COR-L47 (cell line): ENCODE measurements around the gene C3orf22.
A peak's percentile ranks its signal among the peaks of the same experiment; 100 is the strongest.
"Not testable (repeated sequence)": the region's sequence is repeated elsewhere in the genome, so short reads cannot be mapped to it uniquely, and the experiment has no call there.

Experiments used
- DNase-seq: peaks from one replicate; lab custom pipeline; 2025; lab: John Stamatoyannopoulos, UW

Gene C3orf22

GRCh38 chr3:126542340-126543241, 16.1 kb downstream of the C3orf22 start:
- no peak for DNase-seq

GRCh38 chr3:126541628-126542339, 16.9 kb downstream of the C3orf22 start:
- no peak for DNase-seq

- DNase-seq = no peak
Measured at GRCh38 chr3:126540951-126541627, 17.6 kb downstream of the C3orf22 start.

GRCh38 chr3:126540342-126540849, 18.3 kb downstream of the C3orf22 start:
- DNase-seq = no peak

GRCh38 chr3:126539558-126540250, 19.0 kb downstream of the C3orf22 start:
- no peak for DNase-seq

- DNase-seq = no peak
Measured at GRCh38 chr3:126538966-126539365, 19.8 kb downstream of the C3orf22 start.

GRCh38 chr3:126538316-126538715, 20.4 kb downstream of the C3orf22 start:
- no peak for DNase-seq

GRCh38 chr3:126537730-126538281, 20.9 kb downstream of the C3orf22 start:
- no peak for DNase-seq

- no peak for DNase-seq
Measured at GRCh38 chr3:126537116-126537729, 21.5 kb downstream of the C3orf22 start.

GRCh38 chr3:126536126-126536525, 22.6 kb downstream of the C3orf22 start:
- no peak for DNase-seq

- no peak for DNase-seq
Measured at GRCh38 chr3:126535636-126536035, 23.1 kb downstream of the C3orf22 start.

GRCh38 chr3:126534716-126535115, 24.0 kb downstream of the C3orf22 start:
- DNase-seq = not testable (repeated sequence)

- DNase-seq = no peak
Measured at GRCh38 chr3:126533506-126533905, 25.2 kb downstream of the C3orf22 start.

- no peak for DNase-seq
Measured at GRCh38 chr3:126531051-126531330, 27.7 kb downstream of the C3orf22 start.

- DNase-seq = no peak
Measured at GRCh38 chr3:126530171-126531050, 28.3 kb downstream of the C3orf22 start.

GRCh38 chr3:126529585-126530170, 29.1 kb downstream of the C3orf22 start:
- DNase-seq = peak; percentile 48

- no peak for DNase-seq
Measured at GRCh38 chr3:126528800-126529541, 29.8 kb downstream of the C3orf22 start.

- DNase-seq = no peak
Measured at GRCh38 chr3:126528419-126528799, 30.3 kb downstream of the C3orf22 start.
